Activated CD8-positive, alpha-beta T cell treated with anti-CD3 and anti-CD28 coated beads for 36 hours (primary cell): ENCODE measurements around the gene RIPPLY2. TPM values are rescaled to one million over a fixed set of nuclear protein-coding genes. Genes with fewer than 3 reads are reported as not detected.

Experiments
- ATAC-seq: fragments of 200-7000 bp; cut with Tn5 transposase; one replicate; pipeline ENCODE4 v1.10.0; 2021; ENCODE audit warnings: mild to moderate bottlenecking, moderate library complexity
- CTCF ChIA-PET: fragments of 350-600 bp; sonication (Branson Sonifier 250); formaldehyde crosslinking; loops from one replicate; lab custom pipeline; 2021; ENCODE audit warnings: antibody characterized with exemption; lab: Charles Lee
- POLR2A ChIA-PET: fragments of 350-600 bp; sonication (Branson Sonifier 250); formaldehyde crosslinking; loops from one replicate; lab custom pipeline; 2021; ENCODE audit warnings: antibody characterized with exemption; lab: Charles Lee
- DNase-seq: peaks from one replicate; pipeline ENCODE4 v3.0.0-alpha.2; 2020
- H3K27ac Mint-ChIP-seq: one replicate; pipeline ENCODE4 v1.8.0; 2021; ENCODE audit warnings: mild to moderate bottlenecking, mixed read lengths
- H3K27me3 Mint-ChIP-seq: one replicate; pipeline ENCODE4 v1.8.0; 2021; ENCODE audit warnings: mixed read lengths
- H3K36me3 Mint-ChIP-seq: one replicate; pipeline ENCODE4 v1.8.0; 2021; ENCODE audit warnings: low read depth, mixed read lengths
- H3K4me1 Mint-ChIP-seq: one replicate; pipeline ENCODE4 v1.8.0; 2021; ENCODE audit warnings: low read depth, mixed read lengths
- H3K4me3 Mint-ChIP-seq: one replicate; pipeline ENCODE4 v1.8.0; 2021; ENCODE audit warnings: mild to moderate bottlenecking, moderate library complexity, mixed read lengths
- H3K9me3 Mint-ChIP-seq: one replicate; pipeline ENCODE4 v1.8.0; 2021; ENCODE audit warnings: mixed read lengths
- CTCF ChIP-seq: fragments of 200-600 bp; IDR thresholded peaks from one replicate; pipeline ENCODE4 v1.8.0; 2022; ENCODE audit warnings: antibody characterized with exemption, mild to moderate bottlenecking
- intact Hi-C: fragments of 100-400 bp; cut with micrococcal nuclease; formaldehyde crosslinking; loops from one replicate; pipeline ENCODE4 v1.10.0; 2022
- total RNA-seq, 2 experiments: library from RNA; stranded (reverse); gene quantifications; one replicate each; pipeline ENCODE4 v1.2.3, GENCODE V29; 2021

The RIPPLY2 gene
- total RNA-seq, 2 experiments from 2014 or later: not detected

GRCh38 chr6:83849127-83849526 is 4.0 kb upstream of the RIPPLY2 start:
- Mint-ChIP-seq H3K9me3 (no peaks in the 10 kb centered on the region), H3K27me3 (peaks cover 43% of the 10 kb centered on the region), H3K27ac (no peak overlapping the region), H3K36me3 (no peaks in the 10 kb centered on the region), H3K4me1 (peaks cover 3% of the 10 kb centered on the region), H3K4me3 (no peak overlapping the region)
- TF ChIP-seq CTCF: no peak
- intact Hi-C loops: no loop called here
- DNase-seq: no peak
- no peak for ATAC-seq
- POLR2A ChIA-PET: no interaction called here
- CTCF ChIA-PET: interaction anchor here (0.7 kb wide), 1 partner anchor 1102 kb away, joined by 3 read pairs; no protein-coding TSS in a partner anchor

GRCh38 chr6:83849610-83850009 is 3.5 kb upstream of the RIPPLY2 start:
- intact Hi-C loops: loop anchor here (10.0 kb wide), 1 partner anchor 915 kb away; the partner anchor contains the start of gene TBX18
- DNase-seq (no peak), ATAC-seq (no peak)
- CTCF ChIA-PET: interaction anchor here (0.7 kb wide), 1 partner anchor 1102 kb away, joined by 3 read pairs; no protein-coding TSS in a partner anchor
- H3K9me3 Mint-ChIP-seq: no peaks in the 10 kb centered on the region
- H3K4me3 Mint-ChIP-seq: no peak overlapping the region
- peaks cover 5% of the 10 kb centered on the region for H3K4me1 Mint-ChIP-seq
- H3K27ac Mint-ChIP-seq: no peak overlapping the region
- TF ChIP-seq CTCF: no peak
- no peaks in the 10 kb centered on the region for H3K36me3 Mint-ChIP-seq
- POLR2A ChIA-PET: no interaction called here
- H3K27me3 Mint-ChIP-seq: peaks cover 48% of the 10 kb centered on the region

- CTCF ChIA-PET: interaction anchor here (0.8 kb wide), 1 partner anchor 10 kb away, joined by 3 read pairs; no protein-coding TSS in a partner anchor
- H3K4me3 Mint-ChIP-seq: peak overlapping the region; percentile 63
- no peak overlapping the region for H3K27ac Mint-ChIP-seq
- DNase-seq: no peak
- peaks cover 5% of the 10 kb centered on the region for H3K4me1 Mint-ChIP-seq
- POLR2A ChIA-PET: no interaction called here
- H3K36me3 Mint-ChIP-seq: no peaks in the 10 kb centered on the region
- H3K9me3 Mint-ChIP-seq: no peaks in the 10 kb centered on the region
- intact Hi-C loops: loop anchor here (10.0 kb wide), 1 partner anchor 912 kb away; the partner anchor contains the start of gene TBX18
- ATAC-seq: no peak
- H3K27me3 Mint-ChIP-seq: peaks cover 58% of the 10 kb centered on the region
- TF ChIP-seq CTCF: no peak
These were observed 507 bp upstream of the RIPPLY2 start for GRCh38 chr6:83852528-83853177.

- ChIA-PET POLR2A (no interaction called here), CTCF (no interaction called here)
- H3K4me3 Mint-ChIP-seq: peak overlapping the region; percentile 63
- no peak overlapping the region for H3K27ac Mint-ChIP-seq
- DNase-seq (no peak), ATAC-seq (no peak)
- no peak for TF ChIP-seq CTCF
- no peaks in the 10 kb centered on the region for H3K9me3 Mint-ChIP-seq
- H3K36me3 Mint-ChIP-seq: no peaks in the 10 kb centered on the region
- peaks cover 52% of the 10 kb centered on the region for H3K27me3 Mint-ChIP-seq
- peaks cover 12% of the 10 kb centered on the region for H3K4me1 Mint-ChIP-seq
- intact Hi-C loops: loop anchor here (10.0 kb wide), 1 partner anchor 911 kb away; the partner anchor contains the start of gene TBX18
These were observed 891 bp downstream of the RIPPLY2 start for GRCh38 chr6:83854001-83854501.

GRCh38 chr6:83854766-83855165 is 1.6 kb downstream of the RIPPLY2 start:
- Mint-ChIP-seq H3K27ac (no peak overlapping the region), H3K36me3 (no peaks in the 10 kb centered on the region), H3K27me3 (peaks cover 47% of the 10 kb centered on the region), H3K4me1 (peaks cover 14% of the 10 kb centered on the region), H3K4me3 (no peak overlapping the region), H3K9me3 (no peaks in the 10 kb centered on the region)
- DNase-seq: no peak
- intact Hi-C loops: loop anchor here (10.0 kb wide), 1 partner anchor 910 kb away; the partner anchor contains the start of gene TBX18
- no peak for TF ChIP-seq CTCF
- ATAC-seq: no peak
- ChIA-PET POLR2A (no interaction called here), CTCF (no interaction called here)
